GM06990 (cell line): ENCODE data around the gene MBD1.

ENCODE experiments used
- DNase-seq: peaks from one replicate; pipeline ENCODE4 v3.0.0-alpha.2; 2011; ENCODE audit not compliant: insufficient read length; ENCODE audit errors: extremely low read depth
- H3K27me3 ChIP-seq: replicated peaks from 2 replicates; pipeline ENCODE4 v1.6.0; 2011; ENCODE audit warnings: low read length; ENCODE audit not compliant: control insufficient read depth, insufficient read depth
- H3K36me3 ChIP-seq: 2 replicates; pipeline ENCODE4 v1.5.1; 2011; ENCODE audit warnings: low read length; ENCODE audit not compliant: control insufficient read depth, insufficient read depth
- H3K4me3 ChIP-seq: replicated peaks from 2 replicates; pipeline ENCODE4 v1.5.1; 2011; ENCODE audit warnings: low read depth, mild to moderate bottlenecking, control low read depth, low read length
- TF ChIP-seq, protein P1 (sequence below): IDR thresholded peaks from 2 replicates; pipeline ENCODE4 v1.5.1; 2011; ENCODE audit warnings: low read length, control low read depth, mild to moderate bottlenecking, inconsistent platforms; ENCODE audit not compliant: insufficient read depth, poor library complexity, severe bottlenecking

Gene MBD1

DNA sequence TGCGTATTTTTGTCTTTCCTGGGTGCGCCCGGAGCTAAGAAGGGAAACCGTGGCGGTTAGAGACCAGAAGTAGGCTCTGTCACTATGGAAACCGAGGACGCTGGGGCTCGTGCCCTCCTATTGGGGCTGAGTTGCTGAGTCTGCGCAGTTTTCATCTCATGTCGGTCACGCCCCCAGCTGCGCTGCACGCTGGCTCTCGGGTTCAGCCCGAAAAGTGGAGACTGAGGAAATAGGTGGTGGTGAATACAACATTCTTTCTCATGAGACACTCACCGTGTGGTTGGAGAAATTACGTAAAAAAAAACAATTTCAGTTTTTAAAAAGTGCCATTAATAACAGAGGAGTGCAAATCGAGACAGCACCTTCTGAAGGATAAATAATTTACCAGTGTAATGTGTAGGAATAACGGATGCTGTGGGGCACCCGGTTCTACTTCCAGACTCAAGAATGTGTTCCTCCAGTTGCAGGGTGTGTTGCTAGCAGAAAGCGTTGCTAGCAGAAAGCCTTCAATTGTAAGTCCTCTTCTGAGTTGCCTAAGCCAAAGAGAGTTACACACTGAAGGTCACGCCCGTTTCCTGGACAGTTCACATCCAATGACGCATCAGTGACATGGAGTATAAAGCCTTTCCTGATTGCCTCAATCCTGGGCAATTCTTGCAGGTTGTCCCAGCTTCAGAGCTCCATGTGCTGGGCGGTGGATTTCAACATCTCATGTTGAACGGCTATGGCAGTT lies 26.6 kb upstream of the MBD1 start:
- no peaks in the 10 kb centered on the region for H3K36me3 ChIP-seq
- TF ChIP-seq, protein P1, sequence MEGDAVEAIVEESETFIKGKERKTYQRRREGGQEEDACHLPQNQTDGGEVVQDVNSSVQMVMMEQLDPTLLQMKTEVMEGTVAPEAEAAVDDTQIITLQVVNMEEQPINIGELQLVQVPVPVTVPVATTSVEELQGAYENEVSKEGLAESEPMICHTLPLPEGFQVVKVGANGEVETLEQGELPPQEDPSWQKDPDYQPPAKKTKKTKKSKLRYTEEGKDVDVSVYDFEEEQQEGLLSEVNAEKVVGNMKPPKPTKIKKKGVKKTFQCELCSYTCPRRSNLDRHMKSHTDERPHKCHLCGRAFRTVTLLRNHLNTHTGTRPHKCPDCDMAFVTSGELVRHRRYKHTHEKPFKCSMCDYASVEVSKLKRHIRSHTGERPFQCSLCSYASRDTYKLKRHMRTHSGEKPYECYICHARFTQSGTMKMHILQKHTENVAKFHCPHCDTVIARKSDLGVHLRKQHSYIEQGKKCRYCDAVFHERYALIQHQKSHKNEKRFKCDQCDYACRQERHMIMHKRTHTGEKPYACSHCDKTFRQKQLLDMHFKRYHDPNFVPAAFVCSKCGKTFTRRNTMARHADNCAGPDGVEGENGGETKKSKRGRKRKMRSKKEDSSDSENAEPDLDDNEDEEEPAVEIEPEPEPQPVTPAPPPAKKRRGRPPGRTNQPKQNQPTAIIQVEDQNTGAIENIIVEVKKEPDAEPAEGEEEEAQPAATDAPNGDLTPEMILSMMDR = no peak
- no peaks in the 10 kb centered on the region for H3K27me3 ChIP-seq
- DNase-seq = peak; percentile 83
- H3K4me3 ChIP-seq = peak overlapping the region; percentile 60

DNA sequence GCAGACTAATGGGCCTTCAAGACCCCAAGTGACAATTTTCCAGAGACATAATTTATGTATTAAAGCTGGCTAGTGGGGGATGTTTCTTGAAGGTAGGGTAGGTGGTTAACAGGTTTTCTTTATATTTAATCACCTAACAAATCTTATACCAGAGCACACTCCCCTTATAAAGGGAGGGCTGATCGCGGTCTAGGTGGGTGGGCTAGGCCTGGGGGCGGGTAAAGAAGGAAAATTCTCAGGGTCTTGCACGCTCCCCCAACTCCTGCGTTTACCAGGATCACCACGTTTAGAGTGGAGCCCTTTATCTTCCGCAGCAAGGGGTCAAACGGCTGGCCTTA lies 26.0 kb upstream of the MBD1 start:
- no peak for DNase-seq
- TF ChIP-seq, protein P1 = no peak
- H3K36me3 ChIP-seq = no peaks in the 10 kb centered on the region
- no peaks in the 10 kb centered on the region for H3K27me3 ChIP-seq
- peak overlapping the region; percentile 60 for H3K4me3 ChIP-seq

DNA sequence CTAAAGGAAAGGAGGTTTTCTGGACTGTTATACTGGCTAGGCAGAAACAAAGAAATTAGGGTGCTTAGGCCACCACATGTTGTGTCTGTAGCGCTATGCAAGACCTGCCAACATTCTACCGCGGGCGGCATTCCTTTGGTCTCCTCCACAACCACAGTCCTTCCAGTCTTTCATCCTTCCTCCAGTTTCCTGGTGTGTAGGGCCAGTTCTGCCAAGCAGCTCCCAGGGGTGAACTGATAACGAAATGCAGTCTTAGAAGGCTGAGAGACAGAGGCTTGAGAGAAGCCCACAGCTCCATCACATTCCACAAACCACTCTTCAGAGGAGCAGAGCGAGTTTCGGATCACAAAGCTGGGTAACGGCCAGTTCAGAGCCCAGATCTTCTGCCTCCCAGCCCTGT lies 25.6 kb upstream of the MBD1 start:
- H3K4me3 ChIP-seq = no peak overlapping the region; the same call in 1 of the 2 replicates
- no peaks in the 10 kb centered on the region for H3K36me3 ChIP-seq
- no peaks in the 10 kb centered on the region for H3K27me3 ChIP-seq
- no peak for DNase-seq
- TF ChIP-seq, protein P1 = no peak

DNA sequence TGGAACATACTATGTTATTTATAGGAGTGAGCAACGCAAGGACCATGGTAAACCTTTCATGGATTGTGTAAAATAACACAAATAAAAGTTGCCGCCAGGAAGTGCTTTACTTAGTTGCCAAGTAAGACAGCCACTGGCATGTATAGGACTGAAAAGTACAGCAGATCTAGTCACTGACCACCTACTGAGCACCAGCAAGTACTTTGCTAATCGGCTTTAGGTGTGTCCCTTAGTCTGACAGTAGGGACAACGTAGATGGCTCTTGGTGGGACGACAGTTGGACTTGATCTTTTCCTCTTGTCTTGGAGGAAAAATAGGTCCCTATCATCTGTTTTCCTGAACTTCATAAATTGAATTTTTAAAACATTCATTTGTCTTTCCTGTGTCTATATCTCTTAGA lies 19.8 kb upstream of the MBD1 start:
- TF ChIP-seq, protein P1 = no peak
- Histone ChIP-seq H3K27me3 (no peaks in the 10 kb centered on the region; the same call in 1 of the 2 replicates), H3K36me3 (no peaks in the 10 kb centered on the region), H3K4me3 (no peak overlapping the region)
- no peak for DNase-seq

DNA sequence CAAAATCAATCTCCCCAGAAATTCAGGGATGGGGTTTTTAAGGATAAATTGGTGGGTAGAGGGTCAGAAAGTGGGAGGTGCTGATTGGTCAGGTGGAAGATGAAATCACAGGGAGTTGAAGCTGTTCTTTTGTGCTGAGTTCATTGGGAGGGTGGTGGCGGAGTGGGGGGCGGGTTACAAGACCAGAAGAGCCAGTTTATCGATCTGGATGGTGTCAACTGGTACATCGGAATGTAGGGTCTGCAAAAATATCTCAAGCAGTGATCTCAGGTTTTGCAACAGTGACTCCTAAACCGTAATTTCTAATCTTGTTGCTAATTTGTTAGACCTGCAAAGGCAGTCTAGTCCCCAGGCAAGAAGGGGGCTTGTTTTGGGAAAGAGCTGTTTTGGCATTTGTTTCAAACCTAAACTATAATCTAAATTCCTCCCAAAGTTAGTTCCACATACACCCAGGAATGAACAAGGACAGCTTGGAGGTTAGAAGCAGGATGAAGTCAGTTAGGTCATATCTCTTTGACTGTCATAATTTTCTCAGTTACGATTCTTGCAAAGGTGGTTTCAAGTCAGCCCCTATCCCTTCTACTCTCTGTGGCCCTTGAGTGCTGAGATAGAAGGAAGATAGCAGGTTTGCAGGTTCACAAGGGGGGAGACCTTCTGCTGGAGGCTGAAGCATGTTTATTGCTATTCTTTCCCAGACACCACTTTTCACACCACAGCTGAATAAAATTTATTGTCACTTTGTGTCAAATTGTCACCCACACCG lies 18.5 kb upstream of the MBD1 start:
- Histone ChIP-seq H3K4me3 (no peak overlapping the region), H3K36me3 (no peaks in the 10 kb centered on the region), H3K27me3 (no peaks in the 10 kb centered on the region; the same call in 1 of the 2 replicates)
- TF ChIP-seq, protein P1 = no peak
- no peak for DNase-seq
